K562 (cell line): ENCODE data around the gene SPON1. TPM values are rescaled to one million over a fixed set of nuclear protein-coding genes. Genes with fewer than 3 reads are reported as not detected.

Experiments used
- ATAC-seq: fragments of 200-7000 bp; cut with Tn5 transposase; 3 replicates; pipeline ENCODE4 v1.9.1; 2020; ENCODE audit warnings: moderate library complexity
- BruUV-seq: library from RNA; stranded (reverse); fragments of 400-500 nt; replicated peaks from 2 replicates; lab custom pipeline; 2021; lab: Mats Ljungman, UMichigan
- CTCF ChIA-PET: fragments of 300-600 bp; formaldehyde crosslinking; extraction: SDS; loops from one replicate; lab custom pipeline; 2021; ENCODE audit warnings: low intra/inter-chr PET ratio; lab: Yijun Ruan, JAX
- POLR2A ChIA-PET: fragments of 300-600, 350-650 bp; sonication (Branson Sonifier 250); formaldehyde crosslinking; extraction: SDS; loops from one replicate; lab custom pipeline; 2021; ENCODE audit warnings: antibody characterized with exemption, inconsistent platforms; lab: Yijun Ruan, JAX
- DNase-seq, 4 experiments: peaks; one replicate each; pipeline versions ENCODE4 v3.0.0 to v3.0.0-alpha.2; 2011 to 2018; ENCODE audit warnings: low spot score in 3 of 4, mixed read lengths in 3 of 4; ENCODE audit errors: extremely low read depth in 1 of 4
- FAIRE-seq: peaks from 2 replicates; lab custom pipeline; 2011; peaks lifted over from hg19 to GRCh38; lab: Jason Lieb, UNC
- H2AFZ ChIP-seq: 2 replicates; pipeline ENCODE4 v1.6.0; 2011; ENCODE audit warnings: low read depth, low read length, control low read depth, inconsistent platforms
- H3K27ac ChIP-seq: fragments of 200-600 bp; 3 replicates; pipeline ENCODE4 v1.8.0; 2011; ENCODE audit warnings: low read depth, mild to moderate bottlenecking, control low read depth, inconsistent platforms, low read length, moderate library complexity, mixed read lengths; ENCODE audit errors: extremely low read depth
- H3K27me3 ChIP-seq, 2 experiments: fragments of 300-600 bp in 1 of 2; 2 replicates in 1 of 2; 3 replicates in 1 of 2; pipeline versions ENCODE4 v1.6.0 to v1.8.0; 2011; ENCODE audit warnings: inconsistent platforms in 2 of 2, low read length in 2 of 2, mild to moderate bottlenecking in 1 of 2, mixed read lengths in 1 of 2, moderate library complexity in 1 of 2; ENCODE audit not compliant: control insufficient read depth in 2 of 2, insufficient read depth in 2 of 2
- H3K36me3 ChIP-seq: fragments of 300-600 bp; 3 replicates; pipeline ENCODE4 v1.8.0; 2011; ENCODE audit warnings: mild to moderate bottlenecking, low read length, inconsistent platforms; ENCODE audit not compliant: control insufficient read depth, insufficient read depth
- H3K4me1 ChIP-seq, 2 experiments: fragments of 200-600 bp in 1 of 2; replicated peaks in 1 of 2; 2 replicates in 1 of 2; 3 replicates in 1 of 2; pipeline versions ENCODE4 v1.5.1 to v1.8.0; 2011; ENCODE audit warnings: inconsistent platforms in 2 of 2, low read length in 2 of 2, mild to moderate bottlenecking in 1 of 2, mixed read lengths in 1 of 2, moderate library complexity in 1 of 2; ENCODE audit not compliant: control insufficient read depth in 2 of 2, insufficient read depth in 2 of 2
- H3K4me2 ChIP-seq: 2 replicates; pipeline ENCODE4 v1.6.1; 2011; ENCODE audit warnings: low read length, control low read depth, inconsistent platforms, mixed read lengths; ENCODE audit not compliant: insufficient read depth
- H3K4me3 ChIP-seq: fragments of 200-600 bp; sonication (generic), shearing (Covaris generic); 2 replicates; pipeline ENCODE4 v1.5.1; 2016; ENCODE audit warnings: control low read depth, inconsistent platforms
- H3K79me2 ChIP-seq: fragments of 200-600 bp; 3 replicates; pipeline ENCODE4 v1.8.0; 2011; ENCODE audit warnings: low read length, inconsistent platforms; ENCODE audit not compliant: control insufficient read depth, insufficient read depth
- H3K9ac ChIP-seq, 2 experiments: 2 replicates each; pipeline versions ENCODE4 v1.6.0 to v1.6.1; 2011; ENCODE audit warnings: low read depth in 2 of 2, low read length in 2 of 2, control low read depth in 1 of 2, inconsistent platforms in 1 of 2, mild to moderate bottlenecking in 1 of 2, mixed read lengths in 1 of 2; ENCODE audit not compliant: insufficient read depth in 1 of 2
- H3K9me1 ChIP-seq: one replicate; pipeline ENCODE4 v1.6.0; 2011; ENCODE audit warnings: inconsistent platforms, mild to moderate bottlenecking, low read length, moderate library complexity; ENCODE audit not compliant: control insufficient read depth, insufficient read depth
- H3K9me3 ChIP-seq: replicated peaks from 2 replicates; pipeline ENCODE4 v1.5.1; 2011; ENCODE audit warnings: low read depth, low read length, inconsistent platforms; ENCODE audit not compliant: control insufficient read depth, insufficient read depth
- H4K20me1 ChIP-seq: replicated peaks from 2 replicates; pipeline ENCODE4 v1.6.1; 2011; ENCODE audit warnings: low read length, inconsistent platforms, mixed read lengths; ENCODE audit not compliant: control insufficient read depth, insufficient read depth
- MCM7 ChIP-seq, 2 experiments: fragments of 450-650 bp; IDR thresholded peaks; 2 replicates each; pipeline ENCODE4 v1.6.1; 2016 to 2018
- MTA1 ChIP-seq: fragments of 450-650 bp; IDR thresholded peaks from 2 replicates; pipeline ENCODE4 v1.6.1; 2017; ENCODE audit warnings: borderline replicate concordance
- PHF8 ChIP-seq: fragments of 200-600 bp; sonication (generic); IDR thresholded peaks from 2 replicates; pipeline ENCODE4 v1.6.1; 2012; ENCODE audit warnings: mixed run types, mild to moderate bottlenecking, inconsistent platforms, low read length, moderate library complexity, borderline replicate concordance
- PHTF2 ChIP-seq: fragments of 250-450 bp; sonication (Bioruptor Pico); IDR thresholded peaks from 2 replicates; pipeline ENCODE4 v1.5.0; 2021; ENCODE audit warnings: mild to moderate bottlenecking
- ZNF184 ChIP-seq: sonication (generic); formaldehyde crosslinking; IDR thresholded peaks from 2 replicates; pipeline ENCODE4 v1.5.0; 2020; ENCODE audit warnings: missing genetic modification reagents
- ZNF785 ChIP-seq: fragments of 250-450 bp; sonication (Bioruptor Pico); IDR thresholded peaks from 2 replicates; pipeline ENCODE4 v1.4.0; 2020; ENCODE audit warnings: mild to moderate bottlenecking
- WGBS: fragments of 100-300 bp; shearing (Covaris generic); methylation state at CpG from one replicate; pipeline ENCODE4 v1.1.6; 2016; ENCODE audit warnings: low coverage, mixed read lengths; ENCODE audit not compliant: insufficient coverage; ENCODE audit errors: missing lambda C conversion rate; 5-methylcytosine and 5-hydroxymethylcytosine counted together
- in situ Hi-C: fragments of 300-500 bp; cut with MboI; formaldehyde crosslinking; loops from 4 replicates; pipeline ENCODE4 v1.15.0; 2018; ENCODE audit warnings: inconsistent platforms, mixed read lengths
- intact Hi-C: fragments of 100-400 bp; cut with micrococcal nuclease; formaldehyde crosslinking; loops from 2 replicates; pipeline ENCODE4 v1.14.2; 2022
- polyA plus RNA-seq, 8 experiments: library from polyadenylated mRNA; depleted of rRNA in 4 of 8; stranded (reverse) in 5 of 8; unstranded in 3 of 8; fragments of >200 nt; fragmentation: Nextera tagmentation in 2 of 8; fragmentation: Illumina TruSeq in 1 of 8; extraction: Ambion mirVana in 2 of 8; extraction: Trizol in 1 of 8; gene quantifications; 2 replicates each; pipeline versions ENCODE4 v1.2.1 to v1.2.3, GENCODE V29; 2011 to 2014; ENCODE audit warnings: inconsistent platforms in 1 of 8, missing spikeins in 1 of 8
- total RNA-seq, 7 experiments: library from RNA; depleted of rRNA in 6 of 7; stranded (reverse); fragments of >200 nt in 6 of 7; fragmentation: Illumina TruSeq in 2 of 7; extraction: Trizol in 2 of 7; gene quantifications; 2 replicates each; pipeline versions ENCODE4 v1.2.1 to v1.2.3, GENCODE V29; 2011 to 2021; ENCODE audit warnings: low replicate concordance in 1 of 7
- TF ChIP-seq, protein P1 (sequence below), 2 experiments: fragments of 150-350 bp in 1 of 2; IDR thresholded peaks; 2 replicates each; pipeline ENCODE4 v1.6.1; 2012 to 2016; ENCODE audit warnings: low read depth in 2 of 2, low read length in 2 of 2, mild to moderate bottlenecking in 1 of 2, moderate library complexity in 1 of 2
- TF ChIP-seq, protein P2 (sequence below): fragments of 450-650 bp; IDR thresholded peaks from one replicate; pipeline ENCODE4 v1.6.1; 2018; ENCODE audit warnings: mild to moderate bottlenecking, moderate library complexity; ENCODE audit not compliant: partially characterized antibody
- TF ChIP-seq, protein P3 (sequence below): fragments of 450-650 bp; formaldehyde crosslinking; IDR thresholded peaks from 2 replicates; pipeline ENCODE4 v1.4.0; 2022; ENCODE audit warnings: mild to moderate bottlenecking, moderate library complexity

SPON1 gene
- total and polyA plus RNA-seq, 9 of the 15 experiments (the other 6 are each of a cell fraction or from before 2014, with no cell fraction given) = 0.04 to 0.06 TPM; not detected in 7

DNA sequence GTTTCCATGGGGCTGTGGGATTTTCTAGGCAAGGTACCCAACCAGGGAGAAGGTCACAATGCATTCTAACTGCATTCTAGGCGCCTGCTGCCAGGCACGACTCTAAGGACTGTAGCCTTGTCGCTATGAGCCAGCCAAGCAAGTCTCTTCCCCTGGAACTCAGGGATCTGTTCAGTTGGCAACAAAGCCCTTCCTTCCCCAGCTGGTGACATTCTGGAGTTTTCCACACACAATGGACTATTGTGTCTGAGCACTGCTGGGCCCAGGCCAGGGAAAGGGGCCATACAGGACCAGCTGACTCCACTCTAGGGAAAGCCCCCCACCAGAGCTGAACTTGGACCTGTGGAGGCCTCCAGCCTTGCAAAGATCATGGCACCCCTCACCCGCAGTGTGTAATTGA is 279.7 kb downstream of the SPON1 start:
- no peak overlapping the region for H3K27ac ChIP-seq
- no peak for DNase-seq
- H3K9ac ChIP-seq = no peak overlapping the region
- no peak overlapping the region for H3K4me3 ChIP-seq
- H3K79me2 ChIP-seq = no peaks in the 10 kb centered on the region
- intact Hi-C loops = no loop called here
- no peaks in the 10 kb centered on the region for H3K9me1 ChIP-seq
- no peaks in the 10 kb centered on the region for H3K36me3 ChIP-seq
- CTCF ChIA-PET = no interaction called here
- H3K9me3 ChIP-seq = no peaks in the 10 kb centered on the region
- H2AFZ ChIP-seq = no peak overlapping the region
- no peaks in the 10 kb centered on the region; the same call in none of the 2 replicates for H4K20me1 ChIP-seq
- H3K4me1 ChIP-seq = no peaks in the 10 kb centered on the region
- ATAC-seq = no peak
- in situ Hi-C loops = loop anchor here (10.0 kb wide), 1 partner anchor 287 kb away; no protein-coding TSS in a partner anchor
- no peak overlapping the region for H3K4me2 ChIP-seq
- WGBS = 0% methylated on average over 4 of the region's 4 CpGs
- H3K27me3 ChIP-seq = peaks cover 0 to 39% of the 10 kb centered on the region in 2 experiments; a peak in 3 of 5 replicates
- FAIRE-seq = no peak
- POLR2A ChIA-PET = no interaction called here
- BruUV-seq = no TSS peak
- TF ChIP-seq, protein P1, sequence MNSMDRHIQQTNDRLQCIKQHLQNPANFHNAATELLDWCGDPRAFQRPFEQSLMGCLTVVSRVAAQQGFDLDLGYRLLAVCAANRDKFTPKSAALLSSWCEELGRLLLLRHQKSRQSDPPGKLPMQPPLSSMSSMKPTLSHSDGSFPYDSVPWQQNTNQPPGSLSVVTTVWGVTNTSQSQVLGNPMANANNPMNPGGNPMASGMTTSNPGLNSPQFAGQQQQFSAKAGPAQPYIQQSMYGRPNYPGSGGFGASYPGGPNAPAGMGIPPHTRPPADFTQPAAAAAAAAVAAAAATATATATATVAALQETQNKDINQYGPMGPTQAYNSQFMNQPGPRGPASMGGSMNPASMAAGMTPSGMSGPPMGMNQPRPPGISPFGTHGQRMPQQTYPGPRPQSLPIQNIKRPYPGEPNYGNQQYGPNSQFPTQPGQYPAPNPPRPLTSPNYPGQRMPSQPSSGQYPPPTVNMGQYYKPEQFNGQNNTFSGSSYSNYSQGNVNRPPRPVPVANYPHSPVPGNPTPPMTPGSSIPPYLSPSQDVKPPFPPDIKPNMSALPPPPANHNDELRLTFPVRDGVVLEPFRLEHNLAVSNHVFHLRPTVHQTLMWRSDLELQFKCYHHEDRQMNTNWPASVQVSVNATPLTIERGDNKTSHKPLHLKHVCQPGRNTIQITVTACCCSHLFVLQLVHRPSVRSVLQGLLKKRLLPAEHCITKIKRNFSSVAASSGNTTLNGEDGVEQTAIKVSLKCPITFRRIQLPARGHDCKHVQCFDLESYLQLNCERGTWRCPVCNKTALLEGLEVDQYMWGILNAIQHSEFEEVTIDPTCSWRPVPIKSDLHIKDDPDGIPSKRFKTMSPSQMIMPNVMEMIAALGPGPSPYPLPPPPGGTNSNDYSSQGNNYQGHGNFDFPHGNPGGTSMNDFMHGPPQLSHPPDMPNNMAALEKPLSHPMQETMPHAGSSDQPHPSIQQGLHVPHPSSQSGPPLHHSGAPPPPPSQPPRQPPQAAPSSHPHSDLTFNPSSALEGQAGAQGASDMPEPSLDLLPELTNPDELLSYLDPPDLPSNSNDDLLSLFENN (IDR thresholded peaks at IDR 0.05; ENCODE audit: low read depth in 2 of 2, low read length in 2 of 2) = no peak
- TF ChIP-seq PHTF2 (CRISPR knock-in tag) (no peak), PHF8 (no peak), ZNF785 (CRISPR knock-in tag) (no peak), MTA1 (no peak), MCM7 (IDR thresholded peaks at IDR 0.05) (no peak), ZNF184 (CRISPR knock-in tag) (no peak)
- TF ChIP-seq, protein P2, sequence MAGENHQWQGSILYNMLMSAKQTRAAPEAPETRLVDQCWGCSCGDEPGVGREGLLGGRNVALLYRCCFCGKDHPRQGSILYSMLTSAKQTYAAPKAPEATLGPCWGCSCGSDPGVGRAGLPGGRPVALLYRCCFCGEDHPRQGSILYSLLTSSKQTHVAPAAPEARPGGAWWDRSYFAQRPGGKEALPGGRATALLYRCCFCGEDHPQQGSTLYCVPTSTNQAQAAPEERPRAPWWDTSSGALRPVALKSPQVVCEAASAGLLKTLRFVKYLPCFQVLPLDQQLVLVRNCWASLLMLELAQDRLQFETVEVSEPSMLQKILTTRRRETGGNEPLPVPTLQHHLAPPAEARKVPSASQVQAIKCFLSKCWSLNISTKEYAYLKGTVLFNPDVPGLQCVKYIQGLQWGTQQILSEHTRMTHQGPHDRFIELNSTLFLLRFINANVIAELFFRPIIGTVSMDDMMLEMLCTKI = no peak
- TF ChIP-seq, protein P3, sequence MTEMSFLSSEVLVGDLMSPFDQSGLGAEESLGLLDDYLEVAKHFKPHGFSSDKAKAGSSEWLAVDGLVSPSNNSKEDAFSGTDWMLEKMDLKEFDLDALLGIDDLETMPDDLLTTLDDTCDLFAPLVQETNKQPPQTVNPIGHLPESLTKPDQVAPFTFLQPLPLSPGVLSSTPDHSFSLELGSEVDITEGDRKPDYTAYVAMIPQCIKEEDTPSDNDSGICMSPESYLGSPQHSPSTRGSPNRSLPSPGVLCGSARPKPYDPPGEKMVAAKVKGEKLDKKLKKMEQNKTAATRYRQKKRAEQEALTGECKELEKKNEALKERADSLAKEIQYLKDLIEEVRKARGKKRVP (CRISPR knock-in tag) = no peak
